KMS-11 (cell line): Measurements from ENCODE around the gene CERS4.
"Not testable (repeated sequence)": the region's sequence is repeated elsewhere in the genome, so short reads cannot be mapped to it uniquely, and the experiment has no call there.

ENCODE experiments used
- H2AFZ ChIP-seq: fragments of 200-600 bp; sonication (generic); 2 replicates; pipeline ENCODE4 v1.6.1; 2016; ENCODE audit warnings: antibody characterized with exemption, mixed run types, low read depth
- H3K27ac ChIP-seq: fragments of 200-600 bp; sonication (generic); 2 replicates; pipeline ENCODE4 v1.6.1; 2016; ENCODE audit warnings: mild to moderate bottlenecking, mixed run types
- H3K27me3 ChIP-seq: fragments of 200-600 bp; sonication (generic); 2 replicates; pipeline ENCODE4 v1.6.1; 2017; ENCODE audit warnings: mild to moderate bottlenecking, low read depth, mixed run types, moderate library complexity; ENCODE audit not compliant: insufficient read depth
- H3K36me3 ChIP-seq: fragments of 200-600 bp; sonication (generic); 2 replicates; pipeline ENCODE4 v1.6.1; 2017; ENCODE audit warnings: mild to moderate bottlenecking, mixed run types; ENCODE audit not compliant: insufficient read depth
- H3K4me1 ChIP-seq: fragments of 200-600 bp; sonication (generic); 2 replicates; pipeline ENCODE4 v1.6.1; 2016; ENCODE audit warnings: mild to moderate bottlenecking, low read depth, mixed run types; ENCODE audit not compliant: poor library complexity, severe bottlenecking
- H3K4me2 ChIP-seq: fragments of 200-600 bp; sonication (generic); 2 replicates; pipeline ENCODE4 v1.7.0; 2016; ENCODE audit warnings: mild to moderate bottlenecking, mixed run types
- H3K4me3 ChIP-seq: fragments of 200-600 bp; sonication (generic); IDR thresholded peaks from 2 replicates; pipeline ENCODE4 v1.6.1; 2017; ENCODE audit warnings: low read depth, low read length, mixed read lengths; ENCODE audit not compliant: insufficient read depth
- H3K79me2 ChIP-seq: fragments of 200-600 bp; sonication (generic); 2 replicates; pipeline ENCODE4 v1.6.1; 2016; ENCODE audit warnings: low read depth, mixed run types; ENCODE audit not compliant: insufficient read depth
- H3K9ac ChIP-seq: fragments of 200-600 bp; sonication (generic); 2 replicates; pipeline ENCODE4 v1.6.1; 2016; ENCODE audit warnings: mild to moderate bottlenecking, mixed run types
- H4K20me1 ChIP-seq: fragments of 200-600 bp; sonication (generic); 2 replicates; pipeline ENCODE4 v1.6.1; 2016; ENCODE audit warnings: mild to moderate bottlenecking, mixed run types; ENCODE audit not compliant: insufficient read depth
- CTCF ChIP-seq: fragments of 200-600 bp; sonication (generic); conservative IDR thresholded peaks from 2 replicates; pipeline ENCODE4 v1.6.1; 2017; ENCODE audit warnings: low read depth, mild to moderate bottlenecking, antibody characterized with exemption, low read length, moderate library complexity, mixed read lengths

Gene CERS4

DNA sequence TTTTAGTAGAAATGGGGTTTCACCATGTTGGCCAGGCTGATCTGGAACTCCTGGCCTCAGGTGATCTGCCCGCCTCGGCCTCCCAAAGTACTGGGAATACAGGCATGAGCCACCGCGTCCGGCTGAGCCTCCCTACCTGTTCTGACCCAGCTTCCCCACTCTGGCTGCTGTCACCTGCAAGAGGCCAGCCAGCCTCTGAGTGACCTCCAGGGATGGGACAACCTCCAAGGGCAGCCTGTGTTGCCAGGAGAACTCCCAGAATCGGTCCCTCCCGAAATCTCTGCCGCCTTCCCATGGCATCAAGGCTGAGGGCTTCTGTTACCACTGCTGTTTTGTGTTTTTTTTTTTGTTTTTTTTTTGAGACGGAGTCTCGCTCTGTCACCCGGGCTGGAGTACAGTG is 11.3 kb downstream of the CERS4 start:
- no peak for TF ChIP-seq CTCF
- H3K79me2 ChIP-seq = no peaks in the 10 kb centered on the region

GRCh38 chr19:8221161-8221560 is 12.0 kb downstream of the CERS4 start:
- Histone ChIP-seq H3K4me1 (no peaks in the 10 kb centered on the region), H2AFZ (no peak overlapping the region), H3K27me3 (peaks cover 27% of the 10 kb centered on the region; the same call in 1 of the 2 replicates), H3K9ac (no peak overlapping the region), H3K27ac (no peak overlapping the region), H3K4me2 (no peak overlapping the region), H3K36me3 (no peaks in the 10 kb centered on the region), H4K20me1 (no peaks in the 10 kb centered on the region), H3K4me3 (no peak overlapping the region), H3K79me2 (no peaks in the 10 kb centered on the region)
- no peak for TF ChIP-seq CTCF

More for the DNA sequence above, 11.3 kb downstream of the CERS4 start:
- Histone ChIP-seq H3K9ac (no peak overlapping the region), H4K20me1 (no peaks in the 10 kb centered on the region), H3K36me3 (no peaks in the 10 kb centered on the region), H3K27ac (no peak overlapping the region), H2AFZ (no peak overlapping the region), H3K4me1 (no peaks in the 10 kb centered on the region), H3K4me3 (no peak overlapping the region), H3K27me3 (peaks cover 30% of the 10 kb centered on the region; the same call in 1 of the 2 replicates), H3K4me2 (no peak overlapping the region)

GRCh38 chr19:8223442-8223841 is 14.3 kb downstream of the CERS4 start:
- not testable (repeated sequence) for H4K20me1 ChIP-seq, H3K79me2 ChIP-seq, H3K4me1 ChIP-seq, H3K4me3 ChIP-seq, H2AFZ ChIP-seq, H3K9ac ChIP-seq, H3K4me2 ChIP-seq, H3K36me3 ChIP-seq, H3K27ac ChIP-seq
- peaks cover 30% of the 10 kb centered on the region; the same call in 1 of the 2 replicates for H3K27me3 ChIP-seq

DNA sequence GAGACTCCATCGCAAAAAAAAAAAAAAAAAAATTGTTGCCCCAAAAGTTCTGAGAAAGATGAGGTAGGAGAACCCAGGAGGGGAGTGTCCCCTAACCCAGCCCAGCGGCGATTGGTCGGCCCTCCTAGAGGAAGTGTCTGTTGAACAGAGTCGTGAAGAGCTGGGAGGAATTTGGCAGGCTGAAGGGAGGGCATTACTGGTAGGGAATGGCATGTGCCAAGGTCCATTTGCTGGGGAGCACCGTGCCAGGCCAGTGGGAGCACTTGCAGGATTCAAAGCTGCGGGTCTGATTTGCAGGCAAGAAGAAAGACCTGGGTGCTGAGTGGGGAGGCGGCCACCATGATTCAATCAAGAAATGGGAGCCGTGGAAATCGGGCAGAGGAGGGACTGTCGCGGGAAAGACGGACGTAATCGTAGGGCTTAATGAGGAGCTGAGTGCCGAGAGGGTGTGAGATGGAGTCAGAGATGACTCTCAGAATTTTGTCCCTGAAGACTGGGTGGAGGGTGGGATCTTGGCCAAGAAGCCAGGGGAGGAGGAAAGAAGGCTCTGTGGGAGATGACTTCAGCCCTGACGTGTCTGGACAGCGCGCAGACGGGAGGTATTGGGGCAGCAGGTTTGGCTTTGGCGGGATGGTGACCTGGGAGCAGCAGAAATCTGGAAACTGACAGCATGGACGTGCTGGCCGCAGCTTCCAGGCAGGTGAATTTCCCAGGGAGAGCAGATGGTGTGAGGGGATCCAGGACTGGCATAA is 15.4 kb downstream of the CERS4 start:
- TF ChIP-seq CTCF = no peak
- peaks cover 32% of the 10 kb centered on the region; the same call in 1 of the 2 replicates for H3K27me3 ChIP-seq

DNA sequence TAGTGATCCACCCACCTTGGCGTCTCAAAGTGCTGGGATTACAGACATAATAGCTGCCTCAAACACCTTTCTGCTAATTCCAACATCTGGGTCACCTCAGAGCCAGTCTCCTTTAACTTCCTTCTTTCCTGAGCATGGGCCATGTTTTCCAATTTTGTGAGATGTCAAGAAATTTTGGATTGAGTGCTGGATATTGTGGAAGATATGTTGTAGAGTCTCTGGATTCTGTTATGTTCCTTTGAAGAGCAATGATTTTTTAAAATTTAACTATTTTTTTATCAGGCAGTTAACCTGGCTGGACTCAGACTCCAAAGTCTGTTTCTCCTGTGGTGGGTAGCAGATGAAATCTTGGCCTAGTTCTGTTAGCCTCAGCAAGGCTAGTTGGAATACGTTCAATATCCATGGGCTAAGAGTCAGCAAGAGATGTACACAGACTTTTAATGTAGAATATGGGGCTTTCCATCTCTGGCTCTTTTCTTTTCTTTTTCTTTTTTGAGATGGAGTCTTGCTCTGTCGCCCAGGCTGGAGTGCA is 22.0 kb downstream of the CERS4 start:
- H3K4me3 ChIP-seq = no peak overlapping the region
- H3K36me3 ChIP-seq = no peaks in the 10 kb centered on the region
- no peak overlapping the region for H3K27ac ChIP-seq
- no peaks in the 10 kb centered on the region for H3K4me1 ChIP-seq
- TF ChIP-seq CTCF = no peak
- H2AFZ ChIP-seq = no peak overlapping the region
- H3K79me2 ChIP-seq = no peaks in the 10 kb centered on the region
- no peak overlapping the region for H3K4me2 ChIP-seq
- H4K20me1 ChIP-seq = no peaks in the 10 kb centered on the region
- no peak overlapping the region for H3K9ac ChIP-seq
- H3K27me3 ChIP-seq = peaks cover 24% of the 10 kb centered on the region; the same call in 1 of the 2 replicates

More for the DNA sequence above, 15.4 kb downstream of the CERS4 start:
- Histone ChIP-seq H3K4me3 (no peak overlapping the region), H3K27ac (no peak overlapping the region), H3K4me2 (no peak overlapping the region), H4K20me1 (no peaks in the 10 kb centered on the region), H3K36me3 (no peaks in the 10 kb centered on the region), H2AFZ (no peak overlapping the region), H3K4me1 (no peaks in the 10 kb centered on the region), H3K9ac (no peak overlapping the region), H3K79me2 (no peaks in the 10 kb centered on the region)
